IPS-NIHi11 (cell line): ENCODE measurements around the gene HEPN1.

Source experiments
- DNase-seq: peaks from one replicate; pipeline ENCODE4 v3.0.0; 2012; ENCODE audit warnings: mixed read lengths, low spot score

Gene HEPN1

DNA sequence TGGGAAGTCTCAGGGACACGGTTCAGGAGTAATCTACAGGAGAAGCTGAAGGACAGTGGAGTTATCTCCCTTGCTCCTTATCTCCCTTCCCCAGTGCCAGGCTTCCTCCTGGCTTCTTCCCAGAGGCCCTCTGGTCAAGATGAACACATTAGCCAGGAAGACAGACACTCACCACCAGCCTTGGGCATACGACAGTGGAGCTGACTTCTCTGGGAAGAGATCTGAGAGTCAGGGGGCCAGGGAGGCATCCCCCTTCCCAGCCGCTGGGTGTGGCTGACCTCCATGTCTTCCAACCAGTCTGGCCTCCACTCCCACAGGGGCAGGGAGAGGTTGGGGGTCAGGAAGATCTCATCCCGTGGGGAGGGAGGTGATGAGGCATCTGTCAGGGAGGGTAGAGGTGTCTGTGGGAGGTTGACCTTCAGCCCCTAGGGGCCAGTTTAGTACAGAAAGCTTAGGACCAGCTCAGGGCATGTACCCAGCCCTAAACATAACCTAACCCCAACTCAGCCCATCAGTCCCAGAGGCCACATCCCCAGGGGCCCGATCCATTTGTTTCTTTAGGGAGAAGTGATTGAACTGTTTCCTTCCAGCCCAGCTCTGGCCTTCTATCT, 34.1 kb upstream of the HEPN1 start:
- DNase-seq: no peak

DNA sequence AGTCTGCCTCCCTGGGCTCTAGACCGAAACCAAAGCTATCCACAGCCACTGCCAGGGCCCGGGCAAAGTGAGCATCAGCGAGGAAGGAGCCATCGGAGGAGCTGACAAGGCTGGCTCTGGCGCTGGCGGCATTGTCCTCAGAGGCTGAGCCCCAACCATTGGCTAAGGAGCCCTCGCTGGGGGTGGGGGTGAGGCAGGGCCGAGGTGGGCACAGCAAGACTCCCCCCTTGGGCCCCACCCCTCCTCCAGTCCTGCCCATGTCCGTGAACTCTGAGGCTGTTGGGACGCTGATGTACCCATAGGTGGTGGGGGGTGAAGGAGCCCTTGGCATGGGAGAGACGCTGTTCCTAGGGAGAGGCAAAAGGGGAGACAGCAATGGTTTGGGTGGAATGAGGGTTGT, 32.6 kb upstream of the HEPN1 start:
- DNase-seq: no peak

DNA sequence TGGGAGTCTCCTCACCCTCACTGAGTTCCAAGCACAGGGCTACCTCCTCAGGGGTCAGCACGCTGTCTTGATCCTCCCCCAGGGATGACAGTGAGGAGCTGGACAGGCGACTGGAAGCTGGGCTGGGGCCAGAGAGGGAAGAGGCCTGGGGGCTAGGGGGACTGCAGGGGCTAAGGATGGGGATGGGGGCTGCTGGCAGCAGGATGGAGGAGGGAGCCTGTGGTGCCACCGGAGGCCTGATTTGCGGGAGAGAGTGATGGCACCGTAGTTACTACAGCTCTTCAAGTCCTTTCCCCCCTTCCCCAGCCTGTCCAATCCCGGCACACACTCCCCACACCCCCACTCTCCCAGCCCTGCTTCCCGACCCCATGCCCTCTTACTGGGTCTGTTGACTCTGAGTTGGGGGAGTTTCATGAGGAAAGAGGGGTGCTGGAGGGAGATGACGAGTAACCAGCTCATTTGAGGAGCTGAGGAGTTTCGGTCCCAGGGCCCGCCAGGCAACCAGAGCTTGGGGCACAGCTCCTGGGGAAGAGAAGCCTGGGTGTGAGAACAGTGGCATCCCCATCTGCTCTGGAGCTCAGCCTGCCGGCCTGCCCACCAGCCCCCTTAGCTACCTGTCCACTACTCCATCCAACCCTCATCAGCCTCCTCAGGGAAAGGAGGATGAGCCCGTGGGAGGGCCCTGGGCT, 31.9 kb upstream of the HEPN1 start:
- no peak for DNase-seq

DNA sequence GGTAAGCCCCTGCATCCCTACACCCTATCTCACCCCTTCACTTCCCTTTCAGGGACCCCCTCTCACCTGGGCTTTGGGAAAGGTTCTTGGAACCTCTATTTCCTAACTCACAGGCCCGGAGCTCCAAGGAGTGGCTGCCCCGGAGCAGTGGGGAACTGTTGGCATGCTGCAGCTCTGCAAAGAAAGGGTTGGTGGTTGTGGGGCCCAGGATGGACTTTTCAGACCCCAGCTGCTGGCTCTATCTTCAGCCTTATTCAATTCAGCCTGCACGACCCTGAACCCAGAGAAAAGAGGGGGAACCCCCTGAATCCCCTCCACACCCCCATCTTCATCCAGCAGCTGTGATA, 31.4 kb upstream of the HEPN1 start:
- no peak for DNase-seq

DNA sequence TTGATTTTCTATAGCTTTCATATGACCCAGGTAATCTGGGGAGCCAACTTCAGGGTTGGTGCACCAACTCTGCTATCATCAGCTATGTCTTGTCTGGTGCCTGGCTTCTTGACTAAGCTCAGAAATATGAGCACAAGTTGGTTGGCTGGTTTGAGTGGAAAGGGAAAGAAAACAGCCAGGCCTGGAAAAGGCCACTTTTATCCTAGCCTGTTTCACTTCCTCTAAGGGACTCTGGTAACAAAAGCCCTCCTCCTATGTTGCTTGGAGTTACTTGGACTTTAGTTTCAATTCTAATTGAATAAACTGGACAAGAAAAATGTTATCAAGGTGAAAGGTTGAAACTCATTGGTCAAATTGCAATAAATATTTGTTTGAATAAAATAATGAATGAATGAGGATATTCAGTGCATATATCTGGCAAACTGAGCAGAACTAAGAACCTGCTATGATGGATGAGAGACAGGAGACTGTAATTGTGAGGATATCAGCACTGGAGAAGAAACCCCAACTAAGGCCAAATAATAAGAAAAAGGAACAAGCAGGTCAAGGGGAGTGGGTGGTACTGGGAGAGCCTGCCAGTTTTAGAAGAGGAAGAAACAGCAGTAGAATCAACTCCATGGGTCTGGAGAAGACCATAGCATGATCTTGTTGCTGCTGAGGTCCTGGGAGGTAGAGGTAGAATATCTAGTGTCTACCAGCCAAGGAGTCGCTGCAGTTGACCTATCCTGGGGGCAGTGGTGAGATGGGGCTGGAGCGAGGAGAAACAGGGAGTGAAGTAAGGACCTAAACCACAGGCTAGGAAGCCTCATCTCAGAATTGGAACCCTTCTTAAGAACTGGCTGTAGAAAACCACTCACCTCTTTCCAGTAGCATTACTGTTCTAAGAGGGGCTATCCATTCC, 29.6 kb upstream of the HEPN1 start:
- no peak for DNase-seq

DNA sequence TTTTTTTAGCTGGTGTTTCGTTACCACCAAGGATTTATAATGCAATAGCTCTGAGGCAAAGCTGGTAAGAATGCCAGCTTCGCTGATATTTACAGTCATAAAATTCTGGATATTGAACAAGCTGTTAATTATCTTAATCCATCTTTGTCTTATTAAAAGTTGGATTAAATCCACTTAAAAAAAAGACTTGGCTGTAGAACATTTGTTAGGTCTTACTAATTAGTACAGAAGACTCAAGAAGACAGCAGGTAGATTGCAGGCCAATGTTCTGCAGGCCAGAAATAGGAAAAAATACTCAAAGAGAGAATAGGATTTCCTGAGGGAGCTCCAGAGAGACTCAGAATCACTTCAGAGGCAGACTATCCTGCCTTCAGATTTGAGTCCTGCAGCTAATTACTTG, 28.9 kb upstream of the HEPN1 start:
- DNase-seq: no peak

DNA sequence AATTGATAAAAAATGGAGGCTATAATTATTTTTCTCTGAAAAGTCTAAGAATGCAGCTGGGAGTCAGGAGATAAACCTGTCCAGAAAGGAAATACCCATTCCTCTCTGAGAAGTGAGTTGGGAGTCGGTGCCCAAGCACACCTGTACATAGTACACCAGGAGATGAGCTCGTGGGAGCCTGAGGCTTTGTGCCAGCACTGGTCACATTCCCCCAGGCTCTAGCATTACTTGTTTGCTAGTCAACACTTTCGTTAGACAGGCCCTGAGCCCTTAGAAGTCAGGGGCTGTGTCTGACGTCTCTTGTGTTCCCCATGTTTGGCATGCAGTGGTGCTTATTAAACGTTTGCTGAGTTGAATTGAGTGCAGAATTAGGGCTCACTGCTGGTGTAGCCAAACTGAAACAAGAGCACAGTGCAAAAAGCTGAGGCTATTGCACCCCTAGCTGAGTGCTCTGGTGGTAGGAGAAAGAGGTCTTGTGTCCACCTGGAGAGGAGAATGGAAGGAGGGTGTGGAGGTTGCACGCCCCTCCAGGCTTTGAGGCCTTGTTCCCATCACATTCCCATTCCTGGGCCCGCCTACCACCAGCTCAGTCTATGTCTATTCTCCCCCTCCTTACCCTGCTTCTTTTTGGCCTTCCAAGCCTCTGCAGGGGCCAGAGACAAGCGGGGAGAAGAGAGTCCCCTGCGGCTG, 28.2 kb upstream of the HEPN1 start:
- DNase-seq: no peak

DNA sequence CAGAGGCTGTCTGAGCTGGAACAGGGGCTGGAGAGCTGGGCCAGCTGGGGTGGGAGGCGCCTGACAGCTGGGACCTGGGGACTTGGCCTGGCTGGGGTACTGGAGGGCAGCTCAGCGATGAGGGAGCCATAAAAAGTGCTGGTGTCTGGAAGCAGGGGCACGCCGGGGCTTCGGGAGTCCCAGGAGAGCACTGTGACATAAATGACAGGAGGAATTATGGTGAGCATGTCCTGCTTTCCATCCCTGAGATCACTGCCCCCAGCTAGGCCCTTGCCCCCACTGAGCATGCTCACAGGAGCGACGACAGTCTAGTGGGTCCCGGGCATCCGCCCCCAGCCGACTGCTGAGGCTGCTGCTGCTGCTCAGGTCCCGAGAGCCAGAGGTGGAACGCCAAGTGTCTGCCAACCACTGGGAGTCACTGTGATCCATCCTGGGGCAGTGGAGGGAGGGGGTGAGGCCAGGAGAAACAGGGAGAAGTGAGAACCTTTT, 27.6 kb upstream of the HEPN1 start:
- no peak for DNase-seq

DNA sequence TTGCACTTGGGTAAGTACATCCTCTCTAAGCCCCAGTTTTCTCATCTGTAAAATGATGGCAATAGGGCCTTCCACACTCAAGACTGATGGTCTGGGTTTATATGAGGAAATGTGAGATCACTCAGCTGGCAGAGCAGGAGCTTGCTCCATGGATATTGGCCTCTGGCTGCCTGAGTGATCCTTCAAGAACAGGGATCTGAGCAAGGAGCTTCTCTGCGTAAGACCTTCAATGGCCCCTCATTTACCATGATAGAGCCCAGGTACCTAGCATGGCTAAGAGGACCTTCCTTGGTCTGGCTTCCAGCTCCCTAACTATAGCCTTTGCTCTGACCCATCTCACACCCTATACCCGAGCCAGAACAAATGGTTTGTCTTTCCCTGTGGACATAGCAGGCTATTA, 26.9 kb upstream of the HEPN1 start:
- no peak for DNase-seq

DNA sequence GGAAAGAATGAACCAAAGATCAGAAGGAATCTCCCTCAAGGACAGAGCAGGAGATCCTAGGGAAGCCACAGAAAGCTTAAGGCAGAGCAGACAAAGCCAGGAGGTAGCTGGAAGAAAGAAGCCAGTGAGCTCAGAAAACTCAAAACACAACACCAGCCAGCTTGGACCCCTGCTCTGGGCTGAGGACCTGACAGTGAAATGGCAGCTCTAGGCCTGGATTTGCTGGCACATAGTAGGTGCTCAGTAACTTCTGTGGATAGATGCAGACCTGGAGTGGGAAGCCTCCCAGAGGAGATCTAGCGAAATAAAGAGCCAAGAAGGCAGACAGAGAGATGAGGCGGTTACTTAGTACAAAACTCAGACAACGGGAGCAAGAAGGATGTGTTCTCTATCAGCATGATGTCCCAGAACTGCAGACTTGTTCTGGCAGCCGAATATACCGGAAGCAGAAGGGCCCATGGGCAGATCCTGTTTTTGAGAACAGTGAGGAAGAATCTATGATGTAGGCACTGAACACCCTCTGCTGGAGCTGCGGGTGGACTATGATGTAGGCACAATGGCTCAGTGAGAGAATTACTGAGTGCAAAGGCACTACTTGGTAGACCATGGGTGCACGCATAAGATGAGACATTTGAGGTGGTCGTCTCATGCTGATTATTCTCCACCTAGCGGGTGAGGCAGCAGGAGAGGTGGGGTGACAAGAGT, 26.1 kb upstream of the HEPN1 start:
- no peak for DNase-seq

DNA sequence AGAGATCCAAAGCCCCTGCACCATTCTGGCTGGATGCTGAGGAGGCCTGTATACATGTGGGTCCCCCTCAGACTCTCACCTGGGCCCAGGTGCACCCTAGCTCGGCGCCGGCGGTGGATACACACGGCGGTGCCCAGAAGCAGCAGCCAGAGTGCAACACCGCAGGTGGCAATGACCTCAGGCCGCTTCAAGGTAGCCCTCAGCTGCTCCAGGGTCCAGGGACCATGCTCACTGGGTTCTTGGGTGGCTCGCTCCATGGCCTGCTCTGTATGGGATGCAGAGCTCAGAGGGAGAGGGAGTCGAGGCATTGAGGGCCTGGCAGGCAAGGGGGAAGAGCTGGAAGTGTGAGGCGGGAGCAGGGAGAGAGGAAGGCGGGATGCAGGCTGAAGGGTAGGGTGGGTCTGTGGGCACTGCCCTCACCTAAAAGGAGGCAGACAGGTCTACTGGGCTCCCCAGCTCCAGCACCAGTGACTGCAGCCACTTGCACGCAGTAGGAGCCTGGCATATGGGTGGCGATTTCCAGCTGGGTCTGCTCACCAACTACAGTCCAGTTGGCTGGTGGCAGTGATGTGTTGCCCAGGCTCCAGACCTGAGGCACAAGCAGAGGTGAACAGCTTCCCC, 25.2 kb upstream of the HEPN1 start:
- no peak for DNase-seq

DNA sequence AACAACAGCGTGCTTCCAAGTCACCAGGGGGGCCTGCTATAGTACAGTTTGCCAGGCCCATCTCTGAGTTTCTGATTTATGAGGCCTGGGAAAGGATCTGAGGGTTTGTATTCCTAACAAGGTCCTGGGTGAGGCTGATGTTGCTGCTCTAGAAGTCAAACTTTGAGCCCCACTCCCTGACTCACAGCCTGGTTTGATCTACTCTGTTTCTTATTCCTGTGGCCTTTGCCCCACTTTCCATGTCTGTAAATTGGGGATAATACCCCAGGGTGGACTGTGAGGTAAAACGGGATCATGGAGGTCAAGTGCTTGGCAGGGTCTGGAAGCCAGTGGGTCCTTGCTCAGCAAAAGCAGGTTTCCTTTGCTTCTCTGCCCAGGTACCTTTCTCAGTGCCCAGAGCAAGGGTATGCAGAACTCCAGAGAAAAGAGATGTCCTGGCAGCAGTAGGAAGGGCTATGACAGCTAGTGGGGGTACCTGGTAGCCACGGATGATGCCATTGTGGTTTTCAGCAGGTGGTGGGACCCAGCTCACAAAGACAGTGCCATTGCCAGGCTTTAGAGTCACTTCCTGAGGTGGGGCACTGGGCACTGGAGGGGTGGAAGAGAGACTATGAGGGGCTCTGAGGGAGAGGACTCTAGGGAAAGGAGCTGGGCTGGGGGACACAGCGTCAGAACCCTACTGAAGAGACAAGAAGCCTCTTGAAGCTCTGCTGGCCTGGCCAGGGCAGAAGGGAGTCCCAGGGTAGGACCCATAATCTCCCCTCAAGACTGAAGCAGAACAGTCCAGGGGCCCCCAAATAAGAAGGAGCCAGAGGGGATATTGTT, 24.2 kb upstream of the HEPN1 start:
- DNase-seq: no peak

DNA sequence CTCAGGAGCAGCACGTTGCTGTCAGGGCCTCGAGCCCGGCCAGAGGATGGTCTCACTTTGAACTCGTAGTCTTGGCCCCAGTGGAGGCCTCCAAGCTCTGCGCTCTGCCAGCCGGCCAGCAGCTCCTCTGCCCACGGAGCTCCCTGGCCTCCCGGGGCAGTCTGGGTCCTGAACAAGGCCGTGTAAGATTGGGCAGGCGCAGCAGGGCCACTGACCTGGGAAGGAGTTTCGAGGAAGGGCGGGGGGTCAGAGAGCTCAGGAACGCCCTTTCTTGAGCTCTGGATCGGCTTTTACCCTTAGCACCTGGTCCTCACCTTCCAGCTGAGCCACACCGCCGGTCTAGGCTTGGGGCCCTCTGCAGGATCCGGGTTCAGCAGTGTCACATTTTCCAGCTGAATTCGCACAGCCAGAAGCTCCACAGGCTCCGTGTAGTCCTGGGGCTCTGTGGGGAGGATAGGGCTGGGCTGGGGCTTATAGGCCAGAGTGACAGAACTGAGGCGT, 23.5 kb upstream of the HEPN1 start:
- no peak for DNase-seq

DNA sequence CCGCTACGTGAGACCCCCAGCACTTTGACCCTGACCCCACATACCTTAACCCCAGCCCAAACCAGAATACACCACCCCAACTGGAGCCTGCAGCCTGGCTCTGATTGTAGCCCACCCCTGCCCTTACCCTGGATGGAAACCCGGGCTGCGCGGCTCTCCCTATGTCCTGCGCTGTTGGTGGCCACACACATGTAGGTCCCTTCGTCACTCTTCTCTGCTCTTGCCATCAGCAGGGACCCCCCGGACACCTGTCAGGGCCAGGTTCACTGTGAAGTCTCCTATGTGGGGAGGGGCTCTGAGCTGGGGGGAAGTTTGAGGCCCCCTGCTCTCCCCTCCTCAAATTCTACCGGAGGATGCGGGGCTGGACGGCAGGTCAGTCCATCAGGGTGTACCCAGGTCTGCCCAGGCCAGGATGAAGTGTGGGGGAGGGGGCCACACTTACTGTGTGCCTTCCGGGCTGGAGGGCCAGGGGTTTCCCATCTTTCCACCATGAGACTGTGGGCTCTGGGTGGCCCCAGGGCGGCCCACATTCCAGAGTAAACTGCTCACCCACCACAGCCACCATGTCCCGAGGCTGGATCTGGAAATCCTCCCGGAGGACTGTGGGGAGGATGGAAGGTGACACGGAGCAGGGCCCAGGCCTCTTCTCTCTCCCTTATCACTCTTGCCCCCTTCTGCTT, 22.8 kb upstream of the HEPN1 start:
- DNase-seq: no peak

DNA sequence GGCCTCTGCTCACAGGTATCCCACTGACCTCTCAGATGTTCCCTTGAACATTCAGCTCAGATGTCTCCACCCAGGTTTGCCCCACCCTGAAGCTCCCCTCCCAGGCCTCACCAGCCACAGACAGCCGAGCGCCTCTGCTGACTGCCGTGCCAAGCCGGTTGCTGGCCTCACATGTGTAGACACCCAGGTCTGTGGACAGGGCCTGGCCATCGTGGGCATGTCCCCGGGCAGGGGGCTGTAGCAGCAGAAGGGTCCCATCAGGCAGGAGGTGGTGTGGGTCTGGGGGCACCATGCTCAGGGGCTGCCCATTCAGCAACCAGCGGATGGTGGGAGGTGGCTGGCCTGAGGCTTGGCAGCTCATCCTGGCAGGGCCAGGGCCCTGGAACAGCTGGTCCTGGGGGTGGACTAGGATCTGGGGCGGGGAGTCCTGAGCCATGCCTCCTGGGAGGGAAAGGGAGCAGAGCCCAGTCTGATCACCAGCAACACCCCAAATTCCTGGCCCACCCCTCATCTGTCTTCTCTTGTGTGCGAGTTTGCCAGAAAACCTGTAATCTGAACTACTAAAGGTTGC, 22.1 kb upstream of the HEPN1 start:
- DNase-seq: no peak

DNA sequence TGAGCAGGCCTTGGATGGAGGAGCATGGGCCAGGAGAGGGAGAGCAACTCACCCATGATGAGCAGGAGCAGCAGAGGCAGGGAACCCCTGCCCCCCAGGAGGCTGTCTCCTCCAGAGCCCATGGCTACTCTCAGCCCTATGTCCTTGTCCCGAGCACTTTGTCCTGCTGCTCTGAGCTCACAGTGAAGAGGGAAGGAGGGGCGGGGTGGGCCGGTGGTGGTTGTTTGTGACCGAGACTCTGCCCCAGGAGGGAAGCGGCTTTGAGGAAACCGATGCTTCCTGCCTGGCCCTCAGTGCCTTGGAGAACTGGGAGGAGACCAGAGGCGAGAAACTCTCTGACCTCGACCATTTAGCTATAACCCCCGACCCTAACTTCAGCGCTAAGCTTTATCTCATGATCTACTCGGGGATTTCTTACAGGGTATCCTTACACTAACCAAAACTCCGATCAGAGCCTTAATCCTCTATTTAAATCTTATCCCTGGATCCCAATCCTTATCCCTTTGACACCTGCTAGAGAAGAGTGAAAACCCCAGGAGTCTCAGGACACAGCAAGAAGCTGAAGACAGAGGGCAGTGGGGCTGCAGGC, 21.3 kb upstream of the HEPN1 start, which contains the start of gene ROBO4:
TSS of gene ROBO4 (minus strand) at position 192 of the 589 bp plus-strand sequence. CDS start at position 122, 70 bp downstream.
- DNase-seq: no peak

DNA sequence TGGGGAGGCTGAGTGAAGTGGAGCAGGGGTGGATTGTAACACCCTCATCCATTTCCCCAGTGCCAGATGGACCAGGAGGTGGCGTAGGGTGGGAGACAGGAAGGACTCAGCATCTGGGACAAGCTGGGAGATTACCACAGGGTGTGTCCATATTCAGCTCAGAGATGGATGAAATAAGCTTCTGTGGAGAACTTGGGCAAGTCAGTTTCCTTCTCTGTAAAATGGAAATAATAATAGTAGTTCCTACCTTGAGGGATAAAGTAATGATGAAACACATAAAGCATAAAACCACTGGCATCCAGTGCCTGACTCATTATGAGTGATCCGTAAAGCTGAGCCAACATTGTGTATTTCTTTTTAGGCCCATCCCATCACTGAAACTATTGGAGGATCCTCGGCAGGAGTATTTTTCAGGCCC, 20.8 kb upstream of the HEPN1 start:
- DNase-seq: no peak

DNA sequence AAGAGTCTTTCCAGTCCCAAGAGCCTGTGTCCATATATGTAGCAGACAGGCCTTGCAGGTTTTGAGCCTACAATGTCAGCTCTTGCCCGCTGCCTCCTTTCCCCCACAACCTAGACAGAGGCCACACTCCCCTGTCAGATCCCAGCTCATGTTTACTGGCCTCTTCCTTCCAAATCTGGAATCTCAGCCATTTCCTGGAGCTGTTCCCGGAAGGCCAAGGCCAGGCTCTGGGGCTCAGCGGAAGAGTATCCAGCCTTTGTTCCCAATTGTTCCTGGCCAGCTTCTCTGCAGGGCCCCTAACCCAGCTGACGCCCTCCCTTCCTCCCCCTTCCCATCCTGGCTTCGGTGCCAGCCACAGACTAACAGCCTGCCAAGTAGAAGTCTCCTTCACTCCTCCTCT, 20.3 kb upstream of the HEPN1 start:
- DNase-seq: no peak
